ENCODE data around the gene PSMG4.
A peak's percentile ranks its signal among the peaks of the same experiment; 100 is the strongest.

The PSMG4 gene

GRCh38 chr6:3252861-3253596 lies 5.7 kb upstream of the PSMG4 start:
- Mint-ChIP-seq H3K27ac (no peak overlapping the region), H3K4me1 (ENCODE audit: low read depth) (peaks cover 4% of the 10 kb centered on the region), H3K9me3 (peaks cover 5% of the 10 kb centered on the region), H3K4me3 (no peak overlapping the region), H3K27me3 (peaks cover 26% of the 10 kb centered on the region), H3K36me3 (ENCODE audit: low read depth) (no peaks in the 10 kb centered on the region)
- no peak for DNase-seq

- Mint-ChIP-seq H3K36me3 (ENCODE audit: low read depth) (no peaks in the 10 kb centered on the region), H3K27me3 (peaks cover 21% of the 10 kb centered on the region), H3K4me1 (ENCODE audit: low read depth) (peaks cover 4% of the 10 kb centered on the region), H3K27ac (no peak overlapping the region), H3K9me3 (peaks cover 5% of the 10 kb centered on the region), H3K4me3 (no peak overlapping the region)
- DNase-seq = no peak
These were observed 5.2 kb upstream of the PSMG4 start for GRCh38 chr6:3253597-3253961.

GRCh38 chr6:3258201-3258600 lies 546 bp upstream of the PSMG4 start:
- no peak overlapping the region for H3K27ac Mint-ChIP-seq
- H3K4me1 Mint-ChIP-seq (ENCODE audit: low read depth) = peaks cover 29% of the 10 kb centered on the region
- H3K4me3 Mint-ChIP-seq = peak overlapping the region; percentile 80
- peaks cover 37% of the 10 kb centered on the region for H3K36me3 Mint-ChIP-seq (ENCODE audit: low read depth)
- peaks cover 5% of the 10 kb centered on the region for H3K9me3 Mint-ChIP-seq
- peaks cover 3% of the 10 kb centered on the region for H3K27me3 Mint-ChIP-seq
- no peak for DNase-seq

- DNase-seq = no peak
- peaks cover 50% of the 10 kb centered on the region for H3K36me3 Mint-ChIP-seq (ENCODE audit: low read depth)
These were observed 778 bp downstream of the PSMG4 start for GRCh38 chr6:3259491-3259958.

GRCh38 chr6:3260296-3260695 lies 1.5 kb downstream of the PSMG4 start:
- peaks cover 58% of the 10 kb centered on the region for H3K36me3 Mint-ChIP-seq (ENCODE audit: low read depth)
- H3K27me3 Mint-ChIP-seq = peaks cover 3% of the 10 kb centered on the region
- H3K27ac Mint-ChIP-seq = peak overlapping the region; percentile 80
- H3K4me1 Mint-ChIP-seq (ENCODE audit: low read depth) = peaks cover 42% of the 10 kb centered on the region
- H3K4me3 Mint-ChIP-seq = peak overlapping the region; percentile 99
- no peaks in the 10 kb centered on the region for H3K9me3 Mint-ChIP-seq
- DNase-seq = no peak

More at GRCh38 chr6:3259491-3259958, 778 bp downstream of the PSMG4 start:
- Mint-ChIP-seq H3K9me3 (no peaks in the 10 kb centered on the region), H3K27me3 (peaks cover 3% of the 10 kb centered on the region), H3K27ac (peak overlapping the region; percentile 97), H3K4me3 (peak overlapping the region; percentile 99), H3K4me1 (ENCODE audit: low read depth) (peaks cover 37% of the 10 kb centered on the region)

- peaks cover 42% of the 10 kb centered on the region for H3K4me1 Mint-ChIP-seq (ENCODE audit: low read depth)
- H3K4me3 Mint-ChIP-seq = peak overlapping the region; percentile 99
- peaks cover 61% of the 10 kb centered on the region for H3K36me3 Mint-ChIP-seq (ENCODE audit: low read depth)
- peaks cover 3% of the 10 kb centered on the region for H3K27me3 Mint-ChIP-seq
- no peak for DNase-seq
- H3K9me3 Mint-ChIP-seq = no peaks in the 10 kb centered on the region
- peak overlapping the region; percentile 80 for H3K27ac Mint-ChIP-seq
These were observed 2.2 kb downstream of the PSMG4 start for GRCh38 chr6:3260772-3261517.

GRCh38 chr6:3261518-3261820 lies 2.7 kb downstream of the PSMG4 start:
- Mint-ChIP-seq H3K36me3 (ENCODE audit: low read depth) (peaks cover 66% of the 10 kb centered on the region), H3K27me3 (peaks cover 3% of the 10 kb centered on the region), H3K4me1 (ENCODE audit: low read depth) (peaks cover 46% of the 10 kb centered on the region), H3K9me3 (no peaks in the 10 kb centered on the region), H3K4me3 (peak overlapping the region; percentile 99), H3K27ac (peak overlapping the region; percentile 80)
- no peak for DNase-seq

- Mint-ChIP-seq H3K36me3 (ENCODE audit: low read depth) (peaks cover 67% of the 10 kb centered on the region), H3K4me1 (ENCODE audit: low read depth) (peaks cover 47% of the 10 kb centered on the region), H3K27me3 (peaks cover 3% of the 10 kb centered on the region), H3K27ac (peak overlapping the region; percentile 80), H3K4me3 (peak overlapping the region; percentile 99), H3K9me3 (no peaks in the 10 kb centered on the region)
- DNase-seq = no peak
These were observed 3.2 kb downstream of the PSMG4 start for GRCh38 chr6:3261921-3262320.

- H3K36me3 Mint-ChIP-seq (ENCODE audit: low read depth) = peaks cover 76% of the 10 kb centered on the region
- no peaks in the 10 kb centered on the region for H3K27me3 Mint-ChIP-seq
- peak overlapping the region; percentile 0 for H3K27ac Mint-ChIP-seq
- H3K9me3 Mint-ChIP-seq = no peaks in the 10 kb centered on the region
- no peak for DNase-seq
- H3K4me1 Mint-ChIP-seq (ENCODE audit: low read depth) = peaks cover 53% of the 10 kb centered on the region
- H3K4me3 Mint-ChIP-seq = no peak overlapping the region
These were observed 4.3 kb downstream of the PSMG4 start for GRCh38 chr6:3263096-3263495.

- DNase-seq = no peak
- Mint-ChIP-seq H3K36me3 (ENCODE audit: low read depth) (peaks cover 87% of the 10 kb centered on the region), H3K9me3 (no peaks in the 10 kb centered on the region), H3K27ac (peak overlapping the region; percentile 65), H3K4me1 (ENCODE audit: low read depth) (peaks cover 59% of the 10 kb centered on the region), H3K4me3 (no peak overlapping the region), H3K27me3 (no peaks in the 10 kb centered on the region)
These were observed 5.6 kb downstream of the PSMG4 start for GRCh38 chr6:3264356-3264755.

- Mint-ChIP-seq H3K27me3 (no peaks in the 10 kb centered on the region), H3K9me3 (no peaks in the 10 kb centered on the region), H3K4me1 (ENCODE audit: low read depth) (peaks cover 56% of the 10 kb centered on the region), H3K4me3 (no peak overlapping the region), H3K27ac (no peak overlapping the region), H3K36me3 (ENCODE audit: low read depth) (peaks cover 89% of the 10 kb centered on the region)
- no peak for DNase-seq
These were observed 6.9 kb downstream of the PSMG4 start for GRCh38 chr6:3265671-3266070.

- Mint-ChIP-seq H3K27ac (no peak overlapping the region), H3K4me1 (ENCODE audit: low read depth) (peaks cover 51% of the 10 kb centered on the region), H3K4me3 (no peak overlapping the region), H3K27me3 (no peaks in the 10 kb centered on the region), H3K9me3 (no peaks in the 10 kb centered on the region), H3K36me3 (ENCODE audit: low read depth) (peaks cover 89% of the 10 kb centered on the region)
- no peak for DNase-seq
These were observed 7.4 kb downstream of the PSMG4 start for GRCh38 chr6:3266170-3266569.

GRCh38 chr6:3267162-3267561 lies 8.4 kb downstream of the PSMG4 start:
- no peaks in the 10 kb centered on the region for H3K9me3 Mint-ChIP-seq
- peaks cover 45% of the 10 kb centered on the region for H3K4me1 Mint-ChIP-seq (ENCODE audit: low read depth)
- DNase-seq = no peak
- no peaks in the 10 kb centered on the region for H3K27me3 Mint-ChIP-seq
- no peak overlapping the region for H3K4me3 Mint-ChIP-seq
- H3K36me3 Mint-ChIP-seq (ENCODE audit: low read depth) = peaks cover 89% of the 10 kb centered on the region
- H3K27ac Mint-ChIP-seq = no peak overlapping the region

- H3K27ac Mint-ChIP-seq = no peak overlapping the region
- peaks cover 43% of the 10 kb centered on the region for H3K4me1 Mint-ChIP-seq (ENCODE audit: low read depth)
- no peaks in the 10 kb centered on the region for H3K27me3 Mint-ChIP-seq
- H3K4me3 Mint-ChIP-seq = no peak overlapping the region
- no peak for DNase-seq
- H3K36me3 Mint-ChIP-seq (ENCODE audit: low read depth) = peaks cover 89% of the 10 kb centered on the region
- no peaks in the 10 kb centered on the region for H3K9me3 Mint-ChIP-seq
These were observed 9.9 kb downstream of the PSMG4 start for GRCh38 chr6:3268680-3269079.

GRCh38 chr6:3269281-3269975 lies 10.7 kb downstream of the PSMG4 start:
- peak overlapping the region; percentile 11 for H3K27ac Mint-ChIP-seq

More at GRCh38 chr6:3269281-3269975, 10.7 kb downstream of the PSMG4 start:
- Mint-ChIP-seq H3K4me3 (no peak overlapping the region), H3K36me3 (ENCODE audit: low read depth) (peaks cover 84% of the 10 kb centered on the region), H3K27me3 (no peaks in the 10 kb centered on the region), H3K4me1 (ENCODE audit: low read depth) (peaks cover 44% of the 10 kb centered on the region), H3K9me3 (no peaks in the 10 kb centered on the region)
- DNase-seq = no peak

Measured in activated T-cell treated with anti-CD3 and anti-CD28 coated beads, Interleukin-2, amount 50 U/mL, for 24 hours (primary cell).